Fibroblast of lung (primary cell): ENCODE data around the gene MAML2.

Source experiments
- CTCF ChIP-seq, 2 donors: IDR thresholded peaks in 1 of 2; conservative IDR thresholded peaks in 1 of 2; 1 replicate in 1 of 2; 2 replicates in 1 of 2; pipeline ENCODE4 v1.5.1; 2011 to 2012; ENCODE audit warnings: low read length in 2 of 2, control low read depth in 1 of 2, inconsistent platforms in 1 of 2, low read depth in 1 of 2, mild to moderate bottlenecking in 1 of 2
- EZH2 ChIP-seq: IDR thresholded peaks from 2 replicates; pipeline ENCODE4 v1.5.1; 2012; ENCODE audit warnings: low read length, control low read depth, mild to moderate bottlenecking; ENCODE audit errors: missing control alignments

GRCh38 chr11:96238563-96239135 is 104.3 kb downstream of the MAML2 start:
- TF ChIP-seq CTCF (conservative IDR thresholded peaks at IDR 0.05 in 1 of 2, IDR thresholded peaks at IDR 0.05 in 1 of 2; ENCODE audit: low read depth in 1 of 2, low read length in 2 of 2) (no peak), EZH2 (no peak)
